Neural cell (in vitro differentiated cells): ENCODE measurements around the gene AOAH.

Source experiments
- CTCF ChIP-seq: fragments of 450-650 bp; IDR thresholded peaks from 2 replicates; pipeline ENCODE4 v1.5.1; 2014; ENCODE audit warnings: antibody characterized with exemption, mild to moderate bottlenecking, moderate library complexity; ENCODE audit not compliant: poor library complexity, severe bottlenecking
- EP300 ChIP-seq: fragments of 450-650 bp; conservative IDR thresholded peaks from 2 replicates; pipeline ENCODE4 v1.6.1; 2014; ENCODE audit warnings: antibody characterized with exemption, mild to moderate bottlenecking, moderate library complexity; ENCODE audit not compliant: poor library complexity, severe bottlenecking
- EZH2 ChIP-seq: fragments of 200-600, 300-800 bp; shearing (Covaris generic), sonication (generic); IDR thresholded peaks from 2 replicates; pipeline ENCODE4 v1.6.1; 2014; ENCODE audit warnings: antibody characterized with exemption, low read length, borderline replicate concordance, mild to moderate bottlenecking; ENCODE audit not compliant: insufficient read depth, poor library complexity, severe bottlenecking
- MXI1 ChIP-seq: fragments of 450-650 bp; conservative IDR thresholded peaks from 2 replicates; pipeline ENCODE4 v1.6.1; 2014; ENCODE audit warnings: antibody characterized with exemption, mild to moderate bottlenecking; ENCODE audit not compliant: poor library complexity, severe bottlenecking
- POLR2AphosphoS5 ChIP-seq: IDR thresholded peaks from 2 replicates; pipeline ENCODE4 v1.6.1; 2012
- RAD21 ChIP-seq: fragments of 450-650 bp; conservative IDR thresholded peaks from 2 replicates; pipeline ENCODE4 v1.6.1; 2014; ENCODE audit warnings: antibody characterized with exemption, mild to moderate bottlenecking, moderate library complexity
- REST ChIP-seq: IDR thresholded peaks from 2 replicates; pipeline ENCODE4 v1.6.1; 2012; ENCODE audit warnings: borderline replicate concordance
- SMC3 ChIP-seq: fragments of 450-650 bp; conservative IDR thresholded peaks from 2 replicates; pipeline ENCODE4 v1.6.1; 2014; ENCODE audit warnings: antibody characterized with exemption, mild to moderate bottlenecking, moderate library complexity; ENCODE audit not compliant: poor library complexity
- TAF1 ChIP-seq: IDR thresholded peaks from 2 replicates; pipeline ENCODE4 v1.6.1; 2012; ENCODE audit warnings: low read depth

GRCh38 chr7:36547416-36547815, 176.9 kb downstream of the AOAH start:
- TF ChIP-seq CTCF (no peak), TAF1 (no peak), EZH2 (no peak), RAD21 (no peak), EP300 (no peak), POLR2AphosphoS5 (no peak), SMC3 (no peak), REST (no peak), MXI1 (no peak)
